ENCODE measurements around the gene CEP63.

The CEP63 gene

GRCh38 chr3:134608771-134609435, 123.0 kb downstream of the CEP63 start:
- no peak for TF ChIP-seq CTCF (IDR thresholded peaks at IDR 0.05)
- no peak overlapping the region for H3K4me3 ChIP-seq
- no peak for DNase-seq (ENCODE audit: low spot score)
- no peak overlapping the region for H3K27ac ChIP-seq

GRCh38 chr3:134609821-134610431, 124.1 kb downstream of the CEP63 start:
- TF ChIP-seq CTCF (IDR thresholded peaks at IDR 0.05), result no peak
- Histone ChIP-seq H3K4me3 (no peak overlapping the region), H3K27ac (no peak overlapping the region)
- DNase-seq (ENCODE audit: low spot score), result no peak

GRCh38 chr3:134610432-134611385, 124.9 kb downstream of the CEP63 start:
- DNase-seq (ENCODE audit: low spot score), result no peak
- TF ChIP-seq CTCF (IDR thresholded peaks at IDR 0.05), result no peak
- no peak overlapping the region for H3K4me3 ChIP-seq
- no peak overlapping the region for H3K27ac ChIP-seq

- H3K4me3 ChIP-seq, result no peak overlapping the region
- no peak for TF ChIP-seq CTCF (IDR thresholded peaks at IDR 0.05)
- no peak for DNase-seq (ENCODE audit: low spot score)
- H3K27ac ChIP-seq, result no peak overlapping the region
These were observed 125.7 kb downstream of the CEP63 start for GRCh38 chr3:134611516-134611915.

GRCh38 chr3:134613006-134613520, 127.2 kb downstream of the CEP63 start:
- no peak for TF ChIP-seq CTCF (IDR thresholded peaks at IDR 0.05)
- peak; percentile 47 for DNase-seq (ENCODE audit: low spot score)
- Histone ChIP-seq H3K4me3 (no peak overlapping the region), H3K27ac (no peak overlapping the region)

GRCh38 chr3:134614955-134615354, 129.1 kb downstream of the CEP63 start:
- H3K27ac ChIP-seq, result no peak overlapping the region
- DNase-seq (ENCODE audit: low spot score), result peak; percentile 50
- TF ChIP-seq CTCF (IDR thresholded peaks at IDR 0.05), result no peak
- no peak overlapping the region for H3K4me3 ChIP-seq

All from coronary artery (tissue), 2 donors.